Measurements from ENCODE around the gene OGFOD3. TPM values are rescaled to one million over a fixed set of nuclear protein-coding genes. Genes with fewer than 3 reads are reported as not detected.
"Not testable (repeated sequence)": the region's sequence is repeated elsewhere in the genome, so short reads cannot be mapped to it uniquely, and the experiment has no call there.

Gene OGFOD3
- total RNA-seq, 2 donors from 2014 or later: 26.4 to 32.4 TPM

DNA sequence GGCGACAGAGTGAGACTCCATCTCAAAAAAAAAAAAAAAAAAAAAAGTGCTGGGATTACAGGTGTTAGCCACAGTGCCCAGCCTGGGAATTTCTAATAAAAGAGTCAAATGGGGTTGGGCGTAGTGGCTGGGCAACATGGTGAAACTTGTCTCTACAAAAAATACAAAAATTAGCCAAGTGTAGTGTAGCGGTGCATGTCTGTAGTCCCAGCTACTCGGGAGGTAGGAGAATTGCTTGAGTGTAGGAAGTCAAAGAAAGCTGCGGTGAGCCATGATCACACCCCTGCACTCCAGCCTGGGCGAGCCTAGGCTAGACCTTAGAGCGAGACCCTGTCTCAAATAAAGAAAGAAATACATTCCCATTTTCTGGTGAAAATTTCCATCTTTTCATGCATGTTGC is 49.2 kb downstream of the OGFOD3 start:
- Histone ChIP-seq H3K4me3 (no peak overlapping the region), H3K27me3 (peaks cover 0 to 17% of the 10 kb centered on the region in 2 donors), H3K9me3 (no peaks in the 10 kb centered on the region), H3K27ac (no peak overlapping the region), H3K4me1 (peaks cover 0 to 27% of the 10 kb centered on the region in 2 donors), H3K36me3 (no peaks in the 10 kb centered on the region)
- TF ChIP-seq, protein P1, sequence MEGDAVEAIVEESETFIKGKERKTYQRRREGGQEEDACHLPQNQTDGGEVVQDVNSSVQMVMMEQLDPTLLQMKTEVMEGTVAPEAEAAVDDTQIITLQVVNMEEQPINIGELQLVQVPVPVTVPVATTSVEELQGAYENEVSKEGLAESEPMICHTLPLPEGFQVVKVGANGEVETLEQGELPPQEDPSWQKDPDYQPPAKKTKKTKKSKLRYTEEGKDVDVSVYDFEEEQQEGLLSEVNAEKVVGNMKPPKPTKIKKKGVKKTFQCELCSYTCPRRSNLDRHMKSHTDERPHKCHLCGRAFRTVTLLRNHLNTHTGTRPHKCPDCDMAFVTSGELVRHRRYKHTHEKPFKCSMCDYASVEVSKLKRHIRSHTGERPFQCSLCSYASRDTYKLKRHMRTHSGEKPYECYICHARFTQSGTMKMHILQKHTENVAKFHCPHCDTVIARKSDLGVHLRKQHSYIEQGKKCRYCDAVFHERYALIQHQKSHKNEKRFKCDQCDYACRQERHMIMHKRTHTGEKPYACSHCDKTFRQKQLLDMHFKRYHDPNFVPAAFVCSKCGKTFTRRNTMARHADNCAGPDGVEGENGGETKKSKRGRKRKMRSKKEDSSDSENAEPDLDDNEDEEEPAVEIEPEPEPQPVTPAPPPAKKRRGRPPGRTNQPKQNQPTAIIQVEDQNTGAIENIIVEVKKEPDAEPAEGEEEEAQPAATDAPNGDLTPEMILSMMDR (IDR thresholded peaks at IDR 0.05): no peak
- no peak for DNase-seq (ENCODE audit: low spot score)

DNA sequence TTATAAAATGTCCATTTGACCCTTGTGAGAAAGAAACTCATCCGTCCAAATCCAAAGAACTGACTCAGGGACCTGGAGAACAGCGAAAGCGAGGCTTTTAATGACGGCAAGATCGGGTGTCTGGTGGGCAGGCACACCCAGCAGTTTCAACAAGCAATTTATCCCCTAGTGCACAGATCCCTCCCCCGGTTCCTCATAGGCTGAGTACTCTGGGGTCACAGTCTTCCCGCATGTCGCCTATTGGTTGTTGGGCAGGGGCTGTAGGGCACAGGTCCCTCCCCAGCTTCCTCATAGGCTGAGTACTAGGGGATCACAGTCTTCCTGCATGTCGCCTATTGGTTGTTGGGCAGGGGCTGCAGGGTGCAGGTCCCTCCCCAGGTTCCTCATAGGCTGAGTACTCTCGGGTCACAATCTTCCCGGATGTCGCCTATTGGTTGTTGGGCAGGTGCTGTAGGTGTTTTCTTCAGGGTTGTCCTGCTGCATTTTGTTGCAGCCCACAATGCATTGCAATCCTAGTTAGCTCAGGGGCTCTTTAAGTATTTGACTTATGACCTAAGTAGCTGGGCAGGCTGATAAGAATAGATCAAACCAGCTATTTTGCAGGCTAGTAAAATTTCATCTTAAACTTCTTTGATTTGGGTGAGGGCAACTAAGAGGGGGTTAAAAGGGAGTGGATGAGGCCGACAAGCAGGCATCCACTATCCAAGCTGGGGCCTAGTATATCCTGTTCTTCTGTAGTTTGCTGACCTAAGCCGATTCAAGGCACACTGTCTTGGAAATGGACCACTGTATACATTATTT is 50.5 kb downstream of the OGFOD3 start:
- H3K4me3 ChIP-seq: no peak overlapping the region
- peaks cover 0 to 17% of the 10 kb centered on the region in 2 donors for H3K27me3 ChIP-seq
- H3K9me3 ChIP-seq: no peaks in the 10 kb centered on the region
- no peaks in the 10 kb centered on the region for H3K36me3 ChIP-seq
- no peak overlapping the region for H3K27ac ChIP-seq
- DNase-seq (ENCODE audit: low spot score): no peak
- TF ChIP-seq, protein P1 (IDR thresholded peaks at IDR 0.05): no peak
- peaks cover 0 to 27% of the 10 kb centered on the region in 2 donors for H3K4me1 ChIP-seq

DNA sequence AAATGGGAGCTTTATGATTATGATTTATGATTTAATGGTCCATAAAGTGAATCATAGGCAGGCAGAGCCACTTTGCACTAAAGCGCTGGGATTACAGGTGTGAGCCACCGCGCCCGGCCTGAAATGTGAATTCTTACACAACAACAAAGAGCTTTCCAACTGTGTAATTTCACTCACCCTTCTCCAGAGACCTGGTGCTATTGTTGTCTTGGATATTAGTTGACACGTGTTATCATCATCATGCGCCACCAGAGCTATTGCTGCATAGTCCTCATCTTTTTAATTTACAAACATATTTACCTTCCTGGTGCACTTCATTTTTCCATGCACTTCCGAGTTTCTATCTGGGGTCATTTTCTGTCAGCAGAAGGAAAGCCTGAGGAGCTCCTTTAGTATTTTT is 51.6 kb downstream of the OGFOD3 start:
- no peak overlapping the region for H3K27ac ChIP-seq
- no peak for DNase-seq (ENCODE audit: low spot score)
- peaks cover 0 to 10% of the 10 kb centered on the region in 2 donors for H3K27me3 ChIP-seq
- H3K9me3 ChIP-seq: no peaks in the 10 kb centered on the region
- H3K4me3 ChIP-seq: no peak overlapping the region
- no peaks in the 10 kb centered on the region for H3K36me3 ChIP-seq
- TF ChIP-seq, protein P1 (IDR thresholded peaks at IDR 0.05): no peak
- peaks cover 0 to 15% of the 10 kb centered on the region in 2 donors for H3K4me1 ChIP-seq

DNA sequence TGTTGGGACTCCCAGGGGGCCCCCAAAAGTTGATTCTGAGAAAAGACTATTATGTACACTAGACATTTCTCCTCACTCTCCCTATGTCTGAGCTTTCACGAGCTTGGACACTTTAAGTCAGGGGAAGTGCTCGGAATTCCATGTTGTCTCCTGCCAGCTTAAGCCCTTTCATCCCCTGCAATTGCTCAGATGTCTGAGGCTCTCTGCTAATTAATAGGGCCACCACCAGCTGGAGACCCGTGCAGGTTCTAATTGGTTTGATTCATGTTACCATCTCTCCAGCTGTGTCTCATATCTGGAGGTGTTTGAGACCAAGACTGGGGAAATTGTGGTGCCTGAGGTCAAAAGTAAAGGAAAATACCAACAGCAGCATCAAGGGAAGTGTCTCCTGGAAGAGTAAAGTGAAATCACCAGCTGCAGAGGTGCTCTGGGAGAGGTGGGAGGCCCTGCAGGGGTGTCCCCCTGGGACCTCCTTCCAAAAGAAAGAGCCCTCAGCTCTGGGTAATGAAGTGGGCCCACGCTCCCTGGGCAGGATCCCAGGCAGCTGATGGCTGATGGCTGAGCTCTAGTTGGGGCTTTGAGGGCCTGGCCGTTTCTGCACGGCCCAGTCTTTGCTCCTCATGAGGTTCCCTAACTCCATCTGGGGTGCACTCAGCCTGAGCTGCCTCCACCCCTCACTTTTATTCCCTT is 52.6 kb downstream of the OGFOD3 start:
- DNase-seq (ENCODE audit: low spot score): no peak
- no peak overlapping the region for H3K4me3 ChIP-seq
- H3K27me3 ChIP-seq: no peaks in the 10 kb centered on the region
- no peak overlapping the region for H3K27ac ChIP-seq
- H3K36me3 ChIP-seq: no peaks in the 10 kb centered on the region
- no peaks in the 10 kb centered on the region for H3K9me3 ChIP-seq
- TF ChIP-seq, protein P1 (IDR thresholded peaks at IDR 0.05): no peak
- H3K4me1 ChIP-seq: peaks cover 0 to 5% of the 10 kb centered on the region in 2 donors

GRCh38 chr17:82361885-82362633 is 56.3 kb downstream of the OGFOD3 start:
- Histone ChIP-seq H3K4me1 (no peaks in the 10 kb centered on the region), H3K27ac (no peak overlapping the region), H3K36me3 (no peaks in the 10 kb centered on the region), H3K9me3 (no peaks in the 10 kb centered on the region), H3K4me3 (no peak overlapping the region), H3K27me3 (no peaks in the 10 kb centered on the region)
- DNase-seq (ENCODE audit: low spot score): no peak
- TF ChIP-seq, protein P1 (IDR thresholded peaks at IDR 0.05): no peak

DNA sequence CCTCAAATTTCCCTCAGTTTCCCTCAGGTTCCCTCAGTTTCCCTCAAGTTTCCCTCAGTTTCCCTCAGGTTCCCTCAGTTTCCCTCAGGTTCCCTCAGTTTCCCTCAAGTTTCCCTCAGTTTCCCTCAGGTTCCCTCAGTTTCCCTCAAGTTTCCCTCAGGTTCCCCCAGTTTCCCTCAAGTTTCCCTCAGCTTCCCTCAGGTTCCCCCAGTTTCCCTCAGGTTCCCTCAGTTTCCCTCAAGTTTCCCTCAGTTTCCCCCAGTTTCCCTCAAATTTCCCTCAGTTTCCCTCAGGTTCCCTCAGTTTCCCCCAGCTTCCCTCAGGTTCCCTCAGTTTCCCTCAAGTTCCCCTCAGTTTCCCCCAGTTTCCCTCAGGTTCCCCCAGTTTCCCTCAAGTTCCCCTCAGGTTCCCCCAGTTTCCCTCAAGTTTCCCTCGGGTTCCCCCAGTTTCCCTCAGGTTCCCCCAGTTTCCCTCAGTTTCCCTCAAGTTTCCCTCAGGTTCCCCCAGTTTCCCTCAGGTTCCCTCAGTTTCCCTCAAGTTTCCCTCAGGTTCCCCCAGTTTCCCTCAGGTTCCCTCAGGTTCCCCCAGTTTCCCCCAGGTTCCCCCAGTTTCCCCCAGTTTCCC is 58.8 kb downstream of the OGFOD3 start:
- DNase-seq (ENCODE audit: low spot score); H3K4me3 ChIP-seq; H3K9me3 ChIP-seq; H3K4me1 ChIP-seq; H3K36me3 ChIP-seq; H3K27ac ChIP-seq; H3K27me3 ChIP-seq: not testable (repeated sequence)
